ENCODE data around the gene NYAP2. TPM values are rescaled to one million over a fixed set of nuclear protein-coding genes. Genes with fewer than 3 reads are reported as not detected.

The NYAP2 gene
- total RNA-seq, 4 donors from 2014 or later = not detected

GRCh38 chr2:225465827-225466226 lies 66.3 kb downstream of the NYAP2 start:
- TF ChIP-seq POLR2A (IDR thresholded peaks at IDR 0.05) (no peak), CTCF (IDR thresholded peaks at IDR 0.05) (no peak)
- Histone ChIP-seq H3K4me3 (no peak overlapping the region), H3K36me3 (no peaks in the 10 kb centered on the region), H3K27ac (no peak overlapping the region), H3K4me1 (no peaks in the 10 kb centered on the region), H3K9me3 (no peaks in the 10 kb centered on the region), H3K27me3 (no peaks in the 10 kb centered on the region)
- no peak for DNase-seq

GRCh38 chr2:225466891-225467604 lies 67.5 kb downstream of the NYAP2 start:
- Histone ChIP-seq H3K4me3 (no peak overlapping the region), H3K27ac (no peak overlapping the region), H3K9me3 (no peaks in the 10 kb centered on the region), H3K4me1 (no peaks in the 10 kb centered on the region), H3K27me3 (no peaks in the 10 kb centered on the region), H3K36me3 (no peaks in the 10 kb centered on the region)
- DNase-seq = no peak
- TF ChIP-seq CTCF (IDR thresholded peaks at IDR 0.05) = no peak

DNA sequence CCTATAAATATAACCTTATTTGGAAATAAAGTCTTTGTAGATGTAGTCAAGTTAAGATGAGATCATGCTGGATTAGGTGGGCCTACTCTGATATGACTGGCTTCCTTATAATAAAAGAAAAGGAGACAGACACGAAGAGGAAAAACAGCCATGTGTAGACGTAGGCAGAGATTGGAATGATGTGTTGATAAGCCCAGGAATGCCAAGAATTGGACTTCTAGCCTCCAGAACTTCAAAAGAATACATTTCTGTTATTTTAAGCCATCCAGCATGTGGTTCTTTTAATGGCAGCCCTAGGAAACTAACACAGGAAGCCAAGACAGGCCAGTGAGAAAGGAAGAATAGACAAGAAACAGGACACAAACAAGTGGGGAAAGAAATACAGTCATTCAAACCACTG lies 68.6 kb downstream of the NYAP2 start:
- Histone ChIP-seq H3K4me3 (no peak overlapping the region), H3K27ac (no peak overlapping the region), H3K9me3 (no peaks in the 10 kb centered on the region), H3K4me1 (no peaks in the 10 kb centered on the region), H3K27me3 (no peaks in the 10 kb centered on the region), H3K36me3 (no peaks in the 10 kb centered on the region)
- no peak for DNase-seq
- TF ChIP-seq POLR2A (IDR thresholded peaks at IDR 0.05) = no peak
- no peak for TF ChIP-seq CTCF (IDR thresholded peaks at IDR 0.05)

GRCh38 chr2:225471039-225471438 lies 71.5 kb downstream of the NYAP2 start:
- TF ChIP-seq POLR2A (IDR thresholded peaks at IDR 0.05) (no peak), CTCF (IDR thresholded peaks at IDR 0.05) (no peak)
- H3K4me1 ChIP-seq = no peaks in the 10 kb centered on the region
- DNase-seq = no peak
- H3K27me3 ChIP-seq = no peaks in the 10 kb centered on the region
- H3K27ac ChIP-seq = no peak overlapping the region
- H3K4me3 ChIP-seq = no peak overlapping the region
- H3K9me3 ChIP-seq = no peaks in the 10 kb centered on the region
- no peaks in the 10 kb centered on the region for H3K36me3 ChIP-seq

DNA sequence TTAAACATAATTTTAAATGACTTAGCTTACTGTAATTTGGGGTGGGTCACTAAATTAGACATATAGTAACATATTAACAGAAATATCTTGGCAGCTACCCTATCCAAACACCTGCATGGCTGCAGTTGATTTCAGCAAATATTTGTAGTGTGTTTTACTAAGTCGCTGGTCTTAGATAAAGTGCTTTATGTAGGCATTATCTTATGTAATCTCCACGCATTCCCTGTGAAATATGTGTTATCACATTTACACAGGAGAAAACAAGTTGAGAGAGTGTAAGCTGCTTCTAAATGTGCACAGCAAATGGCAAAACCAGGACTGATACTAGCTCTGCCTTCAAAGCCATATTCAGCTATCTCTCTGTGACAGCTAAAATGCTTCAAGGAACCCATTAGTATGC lies 72.0 kb downstream of the NYAP2 start:
- DNase-seq = no peak
- Histone ChIP-seq H3K9me3 (no peaks in the 10 kb centered on the region), H3K27ac (no peak overlapping the region), H3K4me3 (no peak overlapping the region), H3K27me3 (no peaks in the 10 kb centered on the region), H3K36me3 (no peaks in the 10 kb centered on the region), H3K4me1 (no peaks in the 10 kb centered on the region)
- no peak for TF ChIP-seq POLR2A (IDR thresholded peaks at IDR 0.05)
- no peak for TF ChIP-seq CTCF (IDR thresholded peaks at IDR 0.05)

DNA sequence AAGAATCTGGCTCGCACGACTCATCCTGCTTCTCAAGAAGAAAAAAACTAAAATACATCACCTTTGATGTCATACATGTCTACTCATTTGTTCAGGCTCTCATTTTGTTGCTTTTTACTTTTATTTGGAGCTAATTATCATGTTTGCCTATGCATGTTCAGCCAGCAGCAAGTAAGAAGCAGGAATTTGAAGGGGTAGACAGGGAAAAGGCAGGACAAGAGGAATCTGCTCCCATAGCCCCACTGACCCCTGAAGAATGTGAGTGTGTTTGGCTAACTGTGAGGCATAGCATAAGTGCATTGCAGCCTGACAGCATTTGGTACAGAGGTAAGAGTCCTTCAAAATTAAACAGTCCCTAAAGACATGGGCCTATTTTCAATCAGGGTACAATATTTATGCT lies 72.7 kb downstream of the NYAP2 start:
- Histone ChIP-seq H3K4me3 (no peak overlapping the region), H3K4me1 (no peaks in the 10 kb centered on the region), H3K9me3 (no peaks in the 10 kb centered on the region), H3K27ac (no peak overlapping the region), H3K27me3 (no peaks in the 10 kb centered on the region), H3K36me3 (no peaks in the 10 kb centered on the region)
- TF ChIP-seq POLR2A (IDR thresholded peaks at IDR 0.05) = no peak
- TF ChIP-seq CTCF (IDR thresholded peaks at IDR 0.05) = no peak
- DNase-seq = no peak

Data from Peyer's patch (tissue), 4 donors.